HG03521 (cell line): ENCODE results near the gene NMT1.

Experiments used
- ATAC-seq: cut with Tn5 transposase; IDR thresholded peaks from one replicate; pipeline ENCODE4 v1.9.1; 2021; ENCODE audit warnings: mild to moderate bottlenecking, moderate library complexity; ENCODE audit not compliant: unreplicated experiment

Gene NMT1

DNA sequence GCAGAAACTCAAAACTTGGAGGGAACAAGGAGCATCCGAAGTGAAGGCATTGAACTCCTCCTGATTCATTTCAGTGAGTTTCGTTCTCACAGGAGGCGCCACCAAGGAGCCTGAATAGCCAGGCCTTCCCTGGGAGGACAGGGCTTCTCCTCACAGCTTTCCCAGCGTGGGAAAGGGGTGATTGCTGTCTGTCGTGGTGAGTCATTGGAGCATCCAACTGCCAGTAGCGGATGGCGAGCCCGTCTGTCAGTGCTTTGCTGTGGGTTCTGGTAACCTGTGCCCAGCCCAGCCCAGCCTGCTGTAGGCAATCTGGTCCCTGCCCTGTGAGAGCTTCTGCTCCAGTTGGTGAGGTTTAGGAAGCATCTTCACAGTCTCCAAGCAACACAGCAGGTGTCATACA is 42.9 kb downstream of the NMT1 start:
- no peak for ATAC-seq

DNA sequence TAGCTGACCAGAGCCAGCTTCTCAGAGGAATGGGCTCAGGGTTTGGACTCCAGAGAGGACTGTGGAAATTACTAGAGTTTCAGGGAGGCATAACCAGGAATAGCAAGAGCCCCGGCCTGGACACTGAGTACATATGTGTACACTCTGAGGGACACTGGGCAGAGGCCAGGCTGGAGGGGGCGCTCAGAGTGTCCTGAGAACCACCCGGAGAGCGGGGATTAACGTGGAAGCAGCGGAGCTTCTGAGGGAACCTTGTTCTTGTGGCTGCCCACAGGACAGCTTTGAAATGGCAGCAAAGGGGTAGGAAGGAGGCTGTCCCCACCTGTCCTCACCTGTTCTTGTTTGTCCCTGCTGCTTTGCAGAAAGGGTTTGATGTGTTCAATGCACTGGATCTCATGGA is 43.4 kb downstream of the NMT1 start:
- ATAC-seq: no peak

DNA sequence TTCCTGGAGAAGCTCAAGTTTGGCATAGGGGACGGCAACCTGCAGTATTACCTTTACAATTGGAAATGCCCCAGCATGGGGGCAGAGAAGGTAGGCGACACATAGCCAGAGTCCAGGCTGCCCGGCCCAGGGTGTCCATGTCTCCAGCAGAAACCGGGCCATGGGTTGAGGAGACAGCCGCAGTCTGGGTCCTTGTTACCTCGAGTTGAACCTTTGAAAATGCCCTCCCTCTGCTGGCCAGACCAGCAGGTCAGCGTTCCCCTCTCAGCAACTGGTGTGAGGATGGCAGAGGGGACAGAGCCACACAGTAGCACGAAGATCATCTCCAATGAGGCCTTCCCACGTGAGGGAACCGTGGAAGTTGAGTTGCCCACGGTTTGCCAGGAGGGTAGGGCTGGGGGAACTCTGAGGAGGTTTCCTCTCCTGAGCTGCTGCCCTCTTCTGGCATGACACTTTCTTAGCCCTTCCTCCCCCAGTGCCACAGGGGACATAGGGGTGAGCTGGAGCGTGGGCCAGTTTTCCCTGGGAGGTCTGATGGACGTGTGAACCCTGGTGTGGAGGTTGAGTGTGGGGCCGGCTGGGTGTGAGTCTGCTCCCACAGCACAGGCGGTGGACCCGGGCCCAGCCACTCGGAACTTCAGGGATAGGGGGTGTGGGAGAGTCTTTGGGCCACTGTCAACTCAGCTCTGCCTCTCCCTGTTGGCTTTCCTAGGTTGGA is 43.9 kb downstream of the NMT1 start:
- ATAC-seq: no peak

DNA sequence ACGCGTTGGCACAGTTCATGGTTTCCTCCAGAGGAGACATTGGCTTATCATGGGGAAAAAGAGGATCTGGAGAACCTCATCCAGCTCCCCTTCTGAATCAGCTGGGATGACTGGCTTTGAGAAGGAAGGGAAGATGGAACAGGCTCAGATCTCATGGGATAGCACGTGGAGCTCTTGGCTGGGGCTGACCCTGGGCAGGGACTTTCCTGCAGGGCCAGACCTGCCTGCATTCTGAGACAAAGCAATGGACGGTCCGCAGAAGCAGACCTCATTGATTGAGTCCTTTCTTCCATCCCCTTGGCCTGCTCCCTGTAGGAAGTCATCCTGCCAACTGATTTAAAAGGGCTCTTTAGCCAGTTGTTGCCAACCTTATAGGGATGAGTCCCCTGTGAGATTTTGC is 45.0 kb downstream of the NMT1 start:
- ATAC-seq: no peak

DNA sequence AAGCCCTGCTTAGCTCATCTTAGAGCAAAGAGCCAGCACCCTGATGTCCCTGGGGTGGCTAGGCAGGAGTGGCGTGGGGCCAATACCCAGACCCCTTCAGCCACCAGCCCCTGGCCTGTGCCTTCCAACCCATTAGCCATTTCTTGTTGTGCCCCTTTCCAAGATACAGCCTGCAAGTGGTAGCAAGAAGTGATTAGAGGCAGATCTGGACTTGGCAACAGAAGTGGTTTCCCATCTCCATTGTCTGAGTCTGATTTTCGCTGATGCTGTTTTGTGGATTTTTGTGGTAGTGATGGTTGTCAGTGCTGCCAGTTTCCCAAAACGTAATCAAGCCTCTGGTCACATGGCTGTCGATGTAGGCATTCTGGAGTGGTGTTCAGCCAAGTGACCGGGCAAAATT is 45.5 kb downstream of the NMT1 start:
- ATAC-seq: no peak

DNA sequence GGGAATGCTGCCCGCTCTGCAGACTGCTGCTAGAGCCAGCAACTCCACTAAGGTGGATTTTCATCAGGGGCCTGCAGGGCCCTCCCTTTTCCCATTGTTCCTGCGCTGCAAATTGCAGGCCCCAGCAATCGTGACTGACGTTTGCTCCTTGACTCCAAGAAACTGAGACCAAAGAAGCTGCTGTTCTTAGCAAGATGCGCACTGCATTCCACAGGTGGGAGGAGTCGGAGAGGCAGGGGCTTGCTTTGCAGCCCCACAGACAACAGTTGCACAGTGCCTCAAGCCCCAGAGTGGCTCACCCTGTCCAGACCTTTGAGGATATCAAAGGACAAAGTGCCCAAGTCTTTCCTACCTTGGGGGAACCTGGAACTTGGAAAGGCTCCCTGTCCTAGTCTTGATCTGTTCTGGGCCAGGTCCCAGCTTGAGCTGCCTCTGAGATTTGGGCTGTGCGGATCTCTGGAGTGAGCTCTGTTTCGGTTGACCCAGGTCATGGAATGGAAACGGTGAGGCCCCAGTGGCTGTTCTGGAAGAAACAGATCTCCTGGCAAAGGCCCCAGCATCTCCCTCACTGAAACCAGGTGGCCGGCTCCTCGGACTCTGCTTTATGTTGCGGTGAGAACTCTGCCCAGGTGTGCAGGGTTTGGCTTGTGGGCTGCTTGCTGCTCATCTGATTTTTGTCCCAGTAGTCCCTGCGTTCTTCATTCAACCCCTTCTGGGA is 46.3 kb downstream of the NMT1 start:
- ATAC-seq: no peak

DNA sequence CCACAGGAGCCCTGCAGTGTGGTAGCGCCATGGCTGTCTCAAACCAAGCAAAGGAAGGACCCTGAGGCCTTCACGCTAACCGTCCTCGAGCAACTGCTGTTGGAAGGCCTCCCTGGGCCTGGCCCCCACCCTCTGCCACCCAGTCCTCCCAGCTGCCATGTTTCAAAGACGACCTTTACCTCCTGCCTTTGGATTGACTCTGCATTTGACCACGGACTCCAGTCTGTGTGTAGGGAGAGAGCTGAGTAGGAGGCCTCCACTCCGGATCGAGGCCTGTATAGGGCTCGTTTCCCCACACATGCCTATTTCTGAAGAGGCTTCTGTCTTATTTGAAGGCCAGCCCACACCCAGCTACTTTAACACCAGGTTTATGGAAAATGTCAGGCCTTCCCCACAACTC is 46.9 kb downstream of the NMT1 start:
- no peak for ATAC-seq

DNA sequence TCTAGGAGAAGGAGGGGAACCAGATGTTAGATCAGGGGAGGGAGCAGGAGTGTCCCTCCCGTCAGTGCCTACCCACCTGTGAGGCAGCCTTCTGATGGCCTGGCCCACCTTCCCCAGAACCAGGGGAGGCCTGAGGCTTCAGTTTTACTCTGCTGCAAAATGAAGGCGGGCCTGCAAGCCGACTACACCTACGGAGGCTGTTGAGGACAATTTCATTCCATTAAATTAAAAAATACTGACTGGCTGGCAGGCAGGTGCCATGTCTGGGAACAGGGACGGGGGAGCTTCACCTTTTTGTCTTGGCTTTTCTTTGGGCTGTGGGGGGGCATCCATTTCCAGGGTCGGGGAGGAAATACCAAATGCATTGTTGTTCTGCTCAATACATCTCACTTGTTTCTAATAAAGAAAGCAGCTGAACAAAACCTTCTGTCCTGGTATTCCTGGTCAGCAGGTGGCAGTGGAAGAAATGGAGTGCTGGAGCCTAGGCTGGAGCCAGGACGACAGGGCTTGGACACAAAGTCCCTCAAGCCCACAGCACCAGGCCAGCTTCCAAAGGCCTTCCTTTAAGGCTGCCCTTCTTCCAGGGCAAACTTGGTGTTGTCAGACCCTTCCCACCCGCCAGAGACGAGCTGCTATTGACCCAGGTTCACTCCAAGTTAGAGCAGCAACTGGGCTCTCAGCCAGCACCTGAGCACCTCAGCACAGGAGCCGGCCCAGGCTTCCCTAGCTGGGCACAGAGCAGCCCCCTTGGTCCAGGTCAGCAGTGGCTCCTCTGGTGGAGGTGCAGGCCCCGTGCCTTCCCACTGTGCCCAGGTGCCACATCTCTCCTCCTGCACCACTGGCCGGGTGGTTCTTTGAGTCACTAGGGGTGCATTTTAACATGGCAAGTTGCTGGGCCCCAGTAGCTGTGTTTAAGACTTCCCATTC is 47.7 kb downstream of the NMT1 start:
- ATAC-seq: no peak

DNA sequence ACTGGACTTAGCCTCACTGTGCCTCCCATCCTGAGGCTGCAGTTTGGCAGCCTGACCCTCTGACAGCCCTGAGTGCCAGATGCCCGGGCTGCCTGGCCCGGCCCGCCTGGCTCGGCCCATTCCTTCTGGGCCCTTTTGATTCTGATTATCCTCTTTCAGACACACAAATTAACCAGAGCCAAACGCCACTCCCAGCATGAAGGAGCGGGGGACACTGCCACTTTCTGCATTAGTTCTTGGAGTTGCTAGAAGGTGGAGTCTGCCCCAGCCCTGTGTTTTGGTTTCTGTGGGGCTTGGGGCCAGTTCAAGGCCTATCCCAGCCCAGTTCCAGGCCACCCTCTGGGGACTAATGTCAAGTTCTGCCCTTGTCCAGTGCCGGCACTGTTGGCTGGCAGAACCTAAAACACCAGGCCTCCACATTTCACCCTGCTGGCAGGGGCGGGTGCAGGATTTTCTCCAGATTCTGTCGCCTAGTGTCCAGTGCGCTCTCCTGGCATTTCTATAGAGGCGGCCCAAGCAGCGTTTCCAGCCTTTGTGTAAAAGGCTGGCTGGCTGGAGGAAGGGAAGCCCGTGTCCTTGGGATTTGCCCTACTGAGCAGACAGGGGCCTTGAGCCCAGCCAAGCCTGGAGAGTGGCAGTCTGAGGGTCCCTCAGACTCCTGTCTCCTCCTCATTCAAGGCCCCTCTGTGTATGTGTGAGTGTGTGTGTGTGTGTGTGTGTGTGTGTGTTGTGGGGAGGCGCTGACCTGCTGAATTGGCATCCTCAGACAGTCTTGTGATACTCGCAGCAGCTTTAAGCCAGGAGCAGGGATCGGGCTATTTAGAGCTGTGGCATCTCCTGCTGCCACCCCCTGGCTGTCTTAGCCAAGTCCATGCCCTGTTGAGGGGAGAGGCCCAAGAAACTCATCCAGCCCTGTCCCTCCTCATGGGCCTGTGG is 49.8 kb downstream of the NMT1 start:
- ATAC-seq: no peak

DNA sequence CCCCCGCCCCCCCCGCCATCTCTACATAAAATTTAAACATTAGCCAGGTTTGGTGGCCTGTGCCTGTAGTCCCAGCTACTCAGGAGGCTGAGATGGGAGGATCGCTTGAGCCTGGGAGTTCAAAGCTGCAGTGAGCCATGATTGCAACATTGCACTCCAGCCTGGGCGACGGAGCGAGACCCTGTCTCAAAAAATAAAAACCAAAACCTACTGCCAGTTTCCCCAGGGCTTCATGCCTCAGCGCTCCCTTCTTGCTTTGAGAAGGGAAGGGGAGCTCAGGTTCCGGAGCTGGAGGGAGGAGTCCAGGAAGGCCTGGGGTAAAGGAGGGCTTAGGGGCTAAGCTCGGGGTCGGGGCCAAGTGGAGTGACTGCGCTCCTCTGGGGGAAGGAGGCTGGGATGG is 50.7 kb downstream of the NMT1 start:
- ATAC-seq: no peak

DNA sequence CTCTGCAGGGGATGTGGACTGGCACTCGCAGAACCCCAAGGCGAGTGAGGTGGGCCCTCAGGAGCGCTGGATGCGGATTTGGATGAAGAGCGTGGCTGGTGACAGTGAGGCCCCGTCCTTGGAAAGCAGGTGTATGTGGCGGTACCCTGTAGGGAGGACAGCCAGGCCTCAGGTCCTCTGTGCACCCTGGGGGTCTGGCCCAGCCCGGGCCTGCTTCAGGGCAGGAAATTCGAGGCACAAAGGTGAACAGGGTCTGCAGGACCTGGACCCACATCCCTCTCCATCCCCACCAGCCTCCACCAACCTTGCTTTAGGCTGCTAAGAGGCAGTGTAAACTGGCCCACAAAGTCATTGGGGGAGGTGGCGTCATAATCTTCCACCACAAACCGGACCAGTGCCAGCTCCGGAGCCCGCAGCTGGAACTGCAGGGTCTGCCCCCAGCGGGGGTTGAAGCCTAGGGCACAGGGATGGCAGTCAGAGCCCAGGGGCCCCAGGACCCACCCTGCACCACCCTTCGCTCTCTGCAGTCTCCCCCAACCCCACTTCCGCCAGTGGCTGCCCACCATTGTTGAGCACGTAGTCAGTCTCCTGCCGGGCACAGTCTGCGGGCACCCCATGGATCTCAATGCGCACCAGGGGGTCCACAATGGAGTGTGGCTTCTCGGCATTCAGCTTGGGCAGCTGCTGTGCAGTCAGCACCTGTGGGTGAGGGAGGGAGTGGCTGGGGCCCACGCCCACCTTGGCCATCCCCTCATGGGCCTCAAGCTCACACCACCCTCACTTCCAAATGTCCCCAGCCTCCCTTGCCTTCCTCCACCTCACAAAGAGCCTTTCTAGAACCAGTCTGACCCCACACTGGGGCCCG is 51.7 kb downstream of the NMT1 start:
- no peak for ATAC-seq

DNA sequence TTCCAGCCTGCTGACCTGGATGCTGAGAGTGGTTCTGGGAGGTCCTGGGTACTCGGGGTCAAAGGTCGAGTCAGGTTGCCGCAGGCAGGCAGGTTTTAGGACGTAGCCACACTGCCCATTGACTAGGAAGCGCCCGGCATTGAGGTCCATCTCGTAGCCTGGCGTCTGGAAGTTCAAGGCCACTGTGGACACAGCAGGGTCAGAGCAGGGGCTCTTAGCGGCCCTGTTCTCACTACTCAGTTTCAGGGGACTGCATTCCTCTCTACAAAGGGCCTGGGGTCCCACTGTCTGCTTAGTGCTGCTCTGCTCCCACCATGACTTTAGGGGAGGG is 52.3 kb downstream of the NMT1 start:
- no peak for ATAC-seq

DNA sequence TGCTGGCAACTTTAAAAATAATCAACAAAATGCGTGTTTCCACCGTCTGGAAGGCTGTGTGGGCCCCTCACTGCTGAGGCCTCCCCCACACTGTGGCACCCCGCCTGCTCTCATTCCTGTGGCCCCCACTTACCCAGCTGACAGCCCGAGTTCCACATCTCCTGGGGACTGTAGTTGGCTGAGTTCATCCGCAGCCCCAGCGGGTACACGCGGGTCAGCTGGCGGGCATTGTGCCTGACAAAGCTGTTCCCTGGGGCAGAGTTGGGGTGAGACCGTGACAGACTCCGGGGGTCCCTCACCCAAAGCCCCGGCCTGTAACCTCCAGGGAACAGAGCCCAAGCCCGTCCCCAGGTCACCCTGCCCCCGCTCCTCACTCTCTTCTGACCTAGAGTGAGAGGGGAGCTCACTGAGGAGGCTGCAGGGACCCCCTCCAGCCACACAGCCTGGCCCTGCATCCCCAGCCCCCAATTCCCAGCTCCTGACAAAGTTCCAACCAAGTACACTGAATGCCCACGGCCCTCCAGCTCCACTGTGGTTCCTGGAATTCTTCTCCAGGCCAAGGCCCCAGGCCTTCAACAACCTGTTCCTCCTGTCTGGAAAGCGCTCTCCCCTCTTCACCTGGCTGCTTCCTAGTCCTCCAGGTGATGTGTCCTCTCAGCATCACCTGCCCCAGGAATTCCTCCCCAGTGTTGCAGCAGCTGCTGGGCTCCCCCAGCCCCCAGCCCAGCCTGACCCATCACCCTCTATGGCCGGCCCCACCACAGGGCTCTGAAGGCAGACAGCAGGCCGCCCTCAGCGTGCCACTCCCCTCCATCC is 53.2 kb downstream of the NMT1 start:
- ATAC-seq: no peak

DNA sequence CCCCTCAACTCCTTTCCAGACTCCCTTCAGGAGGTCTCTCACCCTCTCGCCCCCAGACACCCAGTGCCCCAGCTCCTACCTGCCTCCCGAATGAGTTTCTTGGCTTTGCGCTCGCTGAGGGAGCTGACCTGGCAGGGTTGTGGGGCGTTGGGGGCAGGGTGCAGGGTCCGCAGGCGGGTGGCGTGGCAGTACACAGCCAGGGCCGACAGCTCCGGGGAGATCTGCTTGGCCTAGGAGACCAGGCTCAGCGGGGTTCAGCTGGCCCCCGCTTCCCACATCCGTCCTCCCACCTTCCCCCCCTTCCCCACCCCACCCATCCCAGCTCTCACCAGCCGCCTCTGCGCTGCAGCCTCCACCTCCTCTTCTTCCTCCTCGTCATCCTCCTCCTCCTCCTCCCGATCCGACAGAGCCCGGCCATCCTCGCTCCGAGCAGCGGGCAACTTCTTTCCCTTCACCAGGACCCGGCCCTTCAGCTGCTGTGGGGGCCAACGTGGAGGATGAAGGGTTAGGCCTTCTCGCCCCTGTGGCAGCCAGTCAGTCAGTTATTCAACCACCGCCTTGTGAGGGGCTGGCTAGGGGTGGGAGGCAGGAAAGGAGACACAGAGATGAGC is 54.0 kb downstream of the NMT1 start:
- no peak for ATAC-seq

DNA sequence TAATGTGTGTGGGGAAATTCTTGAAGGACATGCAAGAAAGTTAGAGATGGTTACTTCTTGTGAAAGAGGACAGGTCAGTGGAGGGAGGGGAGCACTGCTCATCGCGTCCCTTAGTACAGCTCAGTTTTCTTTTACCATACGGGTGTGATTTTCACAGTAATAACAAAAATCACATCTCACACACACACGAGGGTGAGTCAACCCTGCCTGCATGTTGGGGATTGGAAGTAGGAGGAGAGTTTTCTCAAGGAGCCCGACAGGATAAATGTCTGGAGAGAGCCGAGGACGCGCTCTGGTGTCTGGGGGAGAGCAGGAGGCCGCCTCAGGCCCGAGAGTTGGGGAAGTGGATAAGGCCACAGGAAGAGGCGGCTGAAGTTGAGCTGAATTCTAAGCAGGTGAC is 54.8 kb downstream of the NMT1 start:
- no peak for ATAC-seq

DNA sequence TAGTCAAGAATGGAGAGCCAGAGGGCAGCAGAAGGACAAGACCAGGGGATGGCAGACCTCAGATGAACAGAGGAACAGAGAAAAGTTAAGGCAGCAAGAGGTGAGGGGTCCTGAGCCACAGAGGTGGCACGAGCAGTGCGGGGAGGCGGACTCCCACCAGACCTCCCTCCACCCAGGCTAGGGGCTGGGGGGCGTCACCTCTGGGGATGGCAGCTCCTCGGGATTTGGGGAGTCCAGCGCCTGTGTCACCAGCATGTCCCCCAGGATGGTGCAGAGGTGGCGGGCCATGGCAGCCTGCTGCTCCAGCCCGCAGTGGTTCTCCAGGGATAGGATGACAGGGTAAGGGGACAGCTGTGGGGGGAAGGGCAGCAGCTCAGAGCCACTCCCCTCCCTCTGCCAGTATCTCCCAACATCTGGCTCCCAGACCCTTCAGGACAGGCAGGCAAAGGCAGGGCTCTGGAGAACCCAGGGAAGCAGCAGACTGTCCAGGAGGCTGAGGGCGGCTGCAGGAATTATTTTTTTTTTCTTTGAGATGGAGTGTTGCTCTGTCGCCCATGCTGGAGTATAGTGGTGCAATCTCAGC is 55.4 kb downstream of the NMT1 start:
- no peak for ATAC-seq

DNA sequence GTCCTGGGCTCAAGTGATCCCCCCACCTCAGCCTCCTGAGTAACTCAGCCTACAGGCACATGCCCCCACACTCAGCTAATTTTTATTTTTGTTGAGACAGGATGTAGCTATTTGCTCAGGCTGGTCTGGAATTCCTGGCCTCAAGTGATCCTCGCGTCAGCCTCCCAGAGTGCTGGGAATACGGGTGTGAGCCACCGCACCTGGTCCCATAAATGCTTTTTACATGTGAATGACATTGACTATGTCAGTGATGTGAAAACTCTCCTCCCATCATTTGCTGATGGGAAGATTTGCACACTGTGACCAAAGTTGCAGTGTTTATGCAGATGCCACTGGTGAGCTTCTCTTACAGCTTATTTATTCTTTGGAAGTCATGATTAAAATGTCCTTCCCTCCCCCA is 56.2 kb downstream of the NMT1 start:
- ATAC-seq: no peak
